Activated CD4-positive, alpha-beta T cell treated with anti-CD3 and anti-CD28 coated beads for 1 hour (primary cell): Measurements from ENCODE around the gene APBB2.
A peak's percentile ranks its signal among the peaks of the same experiment; 100 is the strongest.

Source experiments
- DNase-seq: peaks from one replicate; pipeline ENCODE4 v3.0.0-alpha.2; 2020

Gene APBB2

GRCh38 chr4:41214136-41214824, at the start of gene APBB2:
Gene APBB2 (minus strand): TSS chr4:41214542. CDS start chr4:41033254, 181,288 bp downstream.
- no peak for DNase-seq

GRCh38 chr4:41262198-41262597, 47.9 kb upstream of the APBB2 start:
- DNase-seq: no peak

- DNase-seq: no peak
These were observed 45.9 kb upstream of the APBB2 start for GRCh38 chr4:41260116-41260733.

DNA sequence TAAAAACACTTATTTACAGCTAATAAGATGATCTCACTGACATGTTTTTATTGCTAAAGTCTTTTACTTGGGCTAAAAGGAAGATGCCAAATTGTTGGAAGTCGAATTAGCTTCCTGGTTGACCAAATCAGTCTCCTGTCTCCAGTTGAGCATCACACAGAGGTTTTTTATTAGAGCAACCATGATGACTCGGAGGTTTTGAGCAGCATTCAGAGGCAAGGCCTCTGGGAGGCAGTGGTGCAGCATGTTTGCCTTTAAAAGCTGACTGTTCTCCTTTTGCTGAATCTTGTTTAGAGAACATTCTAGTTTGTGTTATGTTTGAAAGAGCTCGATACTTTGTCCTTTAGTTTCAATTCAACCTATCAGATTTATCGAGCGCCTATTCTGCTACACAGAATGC, 44.4 kb upstream of the APBB2 start:
- DNase-seq: no peak

- DNase-seq: no peak
These were observed 43.6 kb upstream of the APBB2 start for GRCh38 chr4:41257906-41258305.

DNA sequence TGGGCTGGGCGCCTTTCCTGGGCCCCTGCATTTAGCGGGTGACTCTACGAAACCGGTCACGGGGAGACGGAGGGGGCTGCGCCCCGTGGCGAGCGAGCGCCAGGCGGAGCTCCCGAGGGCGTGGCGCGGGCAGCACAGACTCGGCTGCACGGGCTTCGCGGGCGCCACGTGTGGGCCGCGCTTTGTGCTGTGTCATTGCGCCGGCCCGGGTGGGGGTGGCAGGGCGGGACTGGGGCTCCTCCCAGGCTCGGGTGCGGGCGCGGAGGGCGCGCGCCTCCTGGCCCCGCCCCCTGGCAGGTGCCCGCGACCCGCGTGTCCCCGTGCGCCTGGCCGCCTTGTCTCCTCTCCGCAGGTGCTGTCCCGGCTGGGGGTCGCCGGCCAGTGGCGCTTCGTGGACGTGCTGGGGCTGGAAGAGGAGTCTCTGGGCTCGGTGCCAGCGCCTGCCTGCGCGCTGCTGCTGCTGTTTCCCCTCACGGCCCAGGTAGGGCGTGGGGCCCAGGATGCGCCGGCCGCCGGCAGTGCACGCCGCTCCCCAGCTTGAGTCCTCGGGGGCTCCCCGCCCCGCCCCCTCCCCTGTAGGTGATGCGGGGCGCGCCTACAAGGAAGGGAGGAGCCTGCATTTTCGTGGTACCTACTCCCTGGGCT, 43.0 kb upstream of the APBB2 start:
- DNase-seq: no peak

GRCh38 chr4:41256740-41257256, 42.5 kb upstream of the APBB2 start, which contains the start of gene UCHL1:
Gene UCHL1 (plus strand): TSS chr4:41256928. CDS start chr4:41256977, 49 bp downstream.
- DNase-seq: no peak

- DNase-seq: no peak
These were observed 41.9 kb upstream of the APBB2 start for GRCh38 chr4:41256131-41256739.

- no peak for DNase-seq
These were observed 31.6 kb upstream of the APBB2 start for GRCh38 chr4:41245983-41246382.

DNA sequence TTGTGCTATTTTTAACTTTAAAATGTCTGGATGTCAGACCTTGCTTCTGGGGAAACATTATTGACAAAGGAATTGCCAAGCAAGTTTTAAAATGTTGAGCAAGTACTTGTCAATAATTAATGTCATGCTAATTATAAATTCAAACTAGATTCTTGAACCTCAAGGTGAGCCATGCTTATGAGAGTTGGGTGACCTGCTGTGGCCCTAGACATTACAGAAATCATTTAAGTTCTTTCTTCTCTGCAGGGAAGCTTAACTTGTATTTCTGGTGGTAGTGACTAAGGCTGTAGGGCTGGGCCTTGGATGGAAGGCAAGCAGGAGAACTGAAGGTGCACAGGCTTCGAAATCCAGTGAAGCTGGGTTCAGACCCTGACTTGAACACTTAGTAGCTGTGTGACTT, 27.6 kb upstream of the APBB2 start:
- no peak for DNase-seq

GRCh38 chr4:41236508-41236907, 22.2 kb upstream of the APBB2 start:
- DNase-seq: no peak

GRCh38 chr4:41236032-41236431, 21.7 kb upstream of the APBB2 start:
- no peak for DNase-seq

DNA sequence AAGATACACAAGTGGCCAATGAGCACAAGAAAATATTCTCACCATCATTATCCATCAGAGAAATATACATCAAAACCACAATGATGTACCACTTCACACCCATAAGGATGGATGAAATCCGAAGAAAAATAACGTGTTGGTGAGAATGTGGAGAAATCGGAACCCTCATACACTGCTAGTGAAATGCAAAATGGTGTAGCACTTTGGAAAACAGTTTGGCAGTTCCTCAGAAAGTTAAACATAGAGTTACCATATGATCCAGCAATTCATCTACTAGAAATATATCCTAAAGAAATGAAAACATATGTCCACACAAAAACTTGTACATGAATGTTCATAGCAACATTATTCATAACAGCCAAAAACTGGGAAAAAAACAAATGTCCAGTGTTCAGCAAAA, 18.5 kb upstream of the APBB2 start:
- no peak for DNase-seq

DNA sequence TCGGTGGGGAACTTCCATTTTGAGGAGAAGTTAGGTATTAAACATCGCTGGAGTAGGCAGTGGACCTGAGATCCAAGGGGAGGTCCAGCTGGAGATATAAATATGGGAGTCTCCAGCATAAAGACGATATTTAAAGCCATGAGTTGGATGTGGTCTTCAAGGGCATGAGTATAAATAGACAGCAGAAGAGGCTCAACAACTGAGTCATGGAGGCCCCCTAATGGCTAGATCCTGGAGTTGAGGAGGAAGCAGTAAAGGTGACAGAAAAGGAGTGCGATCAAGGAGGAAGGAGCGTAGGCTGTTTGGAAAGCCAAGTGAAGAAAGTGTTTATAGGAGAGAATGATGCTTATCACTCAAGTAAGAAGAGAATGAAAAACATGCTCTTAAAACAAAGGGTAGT, 18.1 kb upstream of the APBB2 start:
- DNase-seq: no peak

GRCh38 chr4:41227902-41228301, 13.6 kb upstream of the APBB2 start:
- DNase-seq: no peak

- no peak for DNase-seq
These were observed 7.7 kb upstream of the APBB2 start for GRCh38 chr4:41221850-41222645.

DNA sequence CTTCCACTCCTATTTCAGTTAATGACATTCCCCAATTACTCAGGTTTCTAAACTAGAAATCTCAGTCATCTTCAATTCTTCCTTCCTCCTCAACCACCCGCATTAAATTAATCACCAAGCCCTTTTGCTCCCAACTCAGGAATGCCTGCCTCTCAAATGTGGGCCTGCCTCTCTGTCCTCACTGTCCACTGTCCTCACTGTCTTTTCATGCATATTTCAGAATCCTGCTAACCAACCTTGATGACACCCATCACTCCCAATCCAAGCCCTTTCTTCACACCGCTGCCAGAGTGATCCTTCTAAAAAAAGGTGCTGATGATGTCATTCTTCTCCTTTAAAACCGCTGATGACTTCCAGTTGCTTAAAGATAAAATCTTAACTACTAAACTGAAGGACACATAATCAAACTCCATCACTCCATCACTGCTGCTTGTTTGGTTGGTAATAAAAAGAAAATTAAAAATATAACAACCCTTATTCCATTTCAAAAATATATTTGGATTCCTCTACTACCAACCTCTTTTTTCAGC, 5.1 kb upstream of the APBB2 start:
- DNase-seq: no peak

- no peak for DNase-seq
These were observed 4.4 kb upstream of the APBB2 start for GRCh38 chr4:41218703-41219102.

DNA sequence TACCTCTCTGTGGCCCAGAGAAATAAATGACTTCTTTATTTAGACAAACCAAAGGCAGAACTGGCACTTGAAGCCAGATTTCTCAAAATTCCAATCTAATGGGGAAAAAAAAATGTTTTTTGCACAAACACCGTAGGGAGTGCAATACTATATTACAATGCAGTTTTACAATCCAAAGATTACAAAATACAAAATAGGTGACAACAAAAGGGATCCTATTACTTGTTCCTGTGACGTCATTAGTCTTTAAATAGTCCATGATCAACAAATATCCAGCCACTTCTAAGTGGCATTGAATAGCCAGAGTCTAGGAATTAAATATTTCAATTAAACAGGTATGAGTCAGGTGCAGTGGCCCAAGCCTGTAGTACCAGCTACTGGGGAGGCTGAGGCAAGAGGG, 3.0 kb upstream of the APBB2 start:
- no peak for DNase-seq

GRCh38 chr4:41217020-41217333, 2.6 kb upstream of the APBB2 start:
- DNase-seq: no peak

GRCh38 chr4:41216294-41217019, 2.1 kb upstream of the APBB2 start:
- DNase-seq: peak; percentile 22

DNA sequence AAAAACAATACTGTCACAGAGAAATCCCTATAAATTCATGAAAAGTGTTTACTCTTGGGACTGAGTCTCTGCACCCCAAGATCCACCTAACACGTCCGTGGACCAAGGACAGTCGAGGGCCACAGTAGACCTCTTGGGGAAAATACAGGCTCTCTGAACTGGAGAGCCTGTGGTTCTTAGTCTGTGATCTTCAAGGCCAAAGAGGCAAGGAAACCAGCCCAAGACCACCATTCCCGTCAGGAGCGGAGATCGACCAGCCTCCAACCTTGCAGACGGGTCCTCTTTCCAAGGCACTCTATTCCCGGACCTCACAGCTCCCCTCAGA, 1.6 kb upstream of the APBB2 start:
- DNase-seq: no peak
